Ammon's horn (tissue), 1 donor: ENCODE measurements around the gene ZNF385B.

ENCODE experiments used
- DNase-seq: peaks from one replicate; pipeline ENCODE4 v3.0.0-alpha.2; 2016; ENCODE audit warnings: low spot score

The ZNF385B gene

DNA sequence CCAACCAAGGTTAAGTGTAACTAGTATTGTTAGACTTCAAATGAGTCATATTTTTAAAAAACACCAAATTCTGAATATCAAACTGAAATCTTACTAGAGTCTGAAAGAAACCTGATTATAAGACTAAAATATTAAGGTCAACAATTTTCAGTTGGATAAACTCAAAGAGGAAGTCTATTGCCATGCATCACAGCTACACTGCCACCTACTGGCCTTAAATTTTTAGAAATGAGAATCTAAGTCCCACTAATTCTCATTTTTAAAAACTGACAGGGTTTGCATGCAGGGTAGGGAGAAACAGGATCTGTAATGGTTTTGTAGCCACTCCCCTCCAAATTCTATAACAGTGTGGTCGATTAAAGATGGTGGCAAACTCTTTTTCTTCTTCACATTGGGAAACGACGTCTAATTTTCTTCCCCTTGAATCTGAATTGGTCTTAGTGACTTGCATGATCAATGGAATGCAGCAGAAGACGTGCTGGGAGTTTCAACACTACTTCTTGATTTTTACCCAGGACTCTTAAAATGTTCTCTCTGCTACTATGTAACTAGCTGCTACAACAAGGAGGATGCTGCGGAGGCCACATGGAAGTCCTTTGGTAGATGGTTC lies 420.7 kb downstream of the ZNF385B start:
- DNase-seq, result peak; percentile 50

DNA sequence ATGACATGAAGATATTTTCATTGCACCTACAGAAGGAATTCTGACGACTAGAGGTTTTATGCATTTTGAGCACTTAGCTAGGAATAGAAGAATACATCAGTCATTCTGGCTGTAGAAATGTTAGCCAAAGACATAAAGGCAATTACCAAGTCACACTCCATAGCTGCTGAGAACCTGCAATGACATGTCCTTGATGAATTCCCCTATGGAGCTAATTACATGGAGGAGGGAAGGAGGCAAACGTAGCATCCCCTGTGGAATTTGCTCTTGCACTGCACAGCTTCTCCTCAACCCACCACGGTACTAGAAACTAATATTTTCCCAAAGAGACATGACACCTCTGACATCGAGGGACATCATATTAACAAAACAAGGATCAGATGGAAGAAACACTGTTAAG lies 422.8 kb downstream of the ZNF385B start:
- no peak for DNase-seq

DNA sequence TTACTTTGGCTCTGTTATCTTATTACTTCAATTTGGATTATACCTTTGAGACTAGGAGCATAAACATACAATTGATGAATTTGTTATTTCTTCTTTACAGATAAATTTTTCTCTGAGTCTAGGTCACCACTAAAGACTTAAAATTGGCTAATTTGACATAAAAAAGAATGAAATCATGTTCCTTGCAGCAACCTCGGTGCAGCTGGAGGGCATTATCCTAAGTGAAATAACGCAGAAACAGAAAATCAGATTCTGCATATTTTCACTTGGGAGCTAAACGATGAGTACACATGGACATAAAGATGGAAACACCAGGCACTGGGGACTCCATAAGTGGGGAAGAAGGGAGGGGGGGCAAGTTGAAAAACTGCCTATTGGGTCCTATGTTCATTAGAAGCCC lies 424.0 kb downstream of the ZNF385B start:
- DNase-seq, result no peak

DNA sequence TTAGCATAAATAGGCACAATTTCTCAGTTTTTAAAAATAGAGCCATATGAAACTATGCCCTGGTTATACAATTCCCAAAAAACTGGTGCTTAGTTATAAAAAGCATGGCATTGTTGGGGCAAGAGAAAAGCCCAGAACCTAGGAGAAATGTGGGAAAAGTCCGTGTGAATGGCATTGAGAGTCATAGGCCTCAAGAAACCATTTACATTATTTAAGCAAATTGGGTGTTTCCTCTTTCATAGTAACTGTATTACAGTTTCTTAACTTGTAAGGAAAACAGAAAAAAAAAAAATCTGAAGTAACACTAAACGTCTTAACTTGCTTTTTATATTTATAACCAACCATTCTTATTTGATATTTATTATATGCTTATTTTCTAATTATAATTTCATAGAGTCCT lies 425.8 kb downstream of the ZNF385B start:
- no peak for DNase-seq

DNA sequence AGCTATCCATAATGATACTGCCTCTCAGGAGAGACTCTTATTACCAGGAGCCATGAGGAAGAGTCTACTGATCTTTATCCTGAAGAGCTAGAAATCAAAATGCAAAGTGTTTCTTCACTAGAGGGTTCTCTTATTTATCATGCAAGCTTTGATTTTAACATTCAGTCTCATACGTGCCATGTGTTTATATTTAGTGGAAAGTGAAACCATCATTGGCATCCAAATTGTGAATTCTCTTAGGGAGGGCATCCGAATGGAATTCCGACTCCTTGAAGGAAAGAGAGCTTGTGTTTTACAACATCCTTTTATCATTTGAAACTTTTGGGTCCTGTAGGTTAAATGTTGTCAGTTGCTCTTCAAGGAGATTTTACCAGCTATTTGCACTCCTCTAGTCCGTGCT lies 426.4 kb downstream of the ZNF385B start:
- DNase-seq, result no peak

DNA sequence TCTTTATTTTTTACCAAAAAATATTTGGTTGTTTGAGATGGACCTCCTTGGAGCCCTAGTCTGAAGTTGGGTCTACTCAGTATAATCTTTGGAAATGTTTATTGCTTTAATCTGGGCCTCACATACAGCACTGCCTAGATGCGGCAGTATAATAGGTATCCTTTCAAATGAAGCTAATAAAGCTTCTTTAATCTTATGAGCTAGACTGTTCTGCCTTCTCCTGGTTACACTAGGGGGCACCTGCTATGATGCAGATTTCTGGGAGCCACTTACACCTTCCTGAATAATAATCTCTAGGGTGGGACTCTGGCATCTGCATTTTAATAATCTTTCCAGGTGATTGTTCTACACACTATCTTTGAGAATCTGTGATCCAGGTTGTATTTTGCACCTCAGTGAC lies 427.1 kb downstream of the ZNF385B start:
- no peak for DNase-seq

DNA sequence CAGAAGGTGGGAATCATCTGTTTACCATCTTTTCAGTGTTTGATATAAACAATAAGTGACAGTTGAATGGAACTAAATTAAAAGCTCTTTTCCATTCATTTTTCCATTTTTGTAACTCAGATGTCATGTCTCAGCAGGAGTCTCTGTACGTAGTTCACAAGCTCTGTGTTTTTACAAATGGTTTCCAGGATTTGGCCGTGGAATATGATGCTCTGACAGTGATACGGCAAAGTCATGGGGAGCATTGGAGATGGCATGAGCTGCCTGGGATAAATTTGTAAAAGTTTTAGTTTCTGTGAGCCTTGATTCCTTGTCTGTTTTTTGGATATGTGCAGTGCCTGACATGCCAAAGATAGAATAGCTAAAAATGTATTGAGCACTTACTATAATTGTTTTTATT lies 428.7 kb downstream of the ZNF385B start:
- DNase-seq, result no peak

DNA sequence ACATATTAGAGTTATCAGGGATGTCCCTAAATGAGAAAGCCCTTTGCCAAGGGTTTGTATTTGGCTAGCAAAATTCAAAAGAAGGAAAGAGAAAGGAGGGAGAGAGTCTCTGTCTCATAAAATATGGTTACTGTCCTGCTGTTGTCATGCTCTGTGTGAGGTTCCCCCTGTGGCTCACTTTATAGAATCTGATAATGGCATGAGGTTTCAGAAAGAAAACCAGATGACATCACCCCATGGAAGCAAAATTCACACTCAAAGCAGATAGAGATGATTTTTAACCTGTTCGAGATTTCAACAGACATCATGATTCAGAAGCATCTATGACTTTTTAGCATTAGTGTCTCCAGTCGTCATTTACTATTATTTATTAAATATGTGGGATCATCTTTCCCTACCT lies 431.8 kb downstream of the ZNF385B start:
- no peak for DNase-seq

DNA sequence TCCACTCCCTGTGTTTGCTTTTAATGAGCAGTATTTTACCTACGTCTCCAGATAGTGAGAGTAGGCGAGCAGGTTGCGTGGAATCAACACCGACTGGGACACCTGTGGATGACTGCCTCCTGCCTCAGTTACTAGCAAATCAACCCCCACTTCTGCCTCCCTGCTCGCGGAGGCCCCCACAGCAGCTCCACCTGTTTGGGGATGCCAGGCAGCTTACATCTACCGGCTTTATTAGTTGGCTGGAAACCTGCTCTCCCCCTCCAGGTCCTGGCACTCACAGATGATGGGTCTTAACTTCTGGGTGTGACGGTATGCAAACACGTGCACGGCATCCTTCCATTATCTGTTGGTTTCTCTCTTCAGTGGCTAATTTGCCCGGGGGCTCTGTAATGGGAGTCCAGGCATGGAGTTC lies 432.3 kb downstream of the ZNF385B start:
- no peak for DNase-seq

DNA sequence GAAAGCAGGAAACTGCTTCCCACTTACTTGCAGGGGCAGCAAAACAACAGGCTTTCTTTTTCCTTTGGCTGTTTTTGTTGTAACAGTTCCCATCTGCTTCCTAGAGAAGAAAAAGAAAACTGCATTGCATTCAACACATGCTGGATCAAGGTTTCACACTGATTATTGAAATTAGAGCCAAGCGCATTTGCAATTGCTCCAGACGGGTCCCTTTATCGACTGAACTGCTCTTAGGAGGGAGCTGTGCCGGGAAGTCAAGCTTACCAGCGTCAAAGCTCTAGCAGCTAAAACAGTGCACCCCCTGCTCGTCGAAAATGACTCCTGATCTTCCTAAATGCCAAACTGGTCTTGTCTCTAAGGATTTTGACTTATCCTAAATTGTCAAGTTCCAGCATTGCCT lies 432.8 kb downstream of the ZNF385B start:
- peak; percentile 25 for DNase-seq

DNA sequence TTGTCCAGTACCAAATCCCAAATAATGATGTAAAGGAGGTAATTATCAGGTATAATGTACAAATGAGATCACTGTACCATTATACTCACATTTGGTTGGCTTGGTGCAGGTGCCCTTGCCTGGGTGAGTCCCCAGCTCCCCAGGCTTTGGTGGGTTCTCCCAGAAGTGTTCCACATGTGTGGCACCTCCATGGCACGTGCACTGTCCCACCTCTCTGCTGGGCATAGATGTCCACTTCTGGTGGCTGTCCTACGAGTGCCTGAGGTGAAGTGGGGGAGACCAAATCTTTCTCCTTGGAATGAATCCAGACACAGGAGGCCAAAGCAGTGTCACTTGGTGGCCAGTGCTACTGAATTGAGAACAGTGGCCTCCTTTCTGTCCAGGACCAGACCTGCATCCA lies 434.3 kb downstream of the ZNF385B start:
- no peak for DNase-seq

DNA sequence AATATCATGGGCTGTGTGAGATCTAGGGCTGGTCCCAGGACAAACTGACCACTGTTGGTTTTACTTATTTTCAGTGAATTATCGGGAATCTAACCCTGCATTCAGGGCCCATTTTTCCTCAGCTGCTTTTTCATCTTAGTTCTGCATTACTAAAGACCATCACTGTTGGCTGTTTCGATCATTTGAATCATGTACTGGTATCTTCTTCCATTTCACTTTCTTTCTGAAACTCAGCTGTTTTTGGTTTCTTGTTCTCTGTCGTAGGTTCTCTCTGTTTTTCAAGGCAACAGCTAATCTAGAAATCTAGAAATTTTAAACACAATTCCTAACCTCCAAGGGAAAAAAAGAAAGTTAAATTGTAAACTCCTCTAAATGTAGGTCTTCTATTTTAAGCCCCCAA lies 436.8 kb downstream of the ZNF385B start:
- DNase-seq, result no peak

DNA sequence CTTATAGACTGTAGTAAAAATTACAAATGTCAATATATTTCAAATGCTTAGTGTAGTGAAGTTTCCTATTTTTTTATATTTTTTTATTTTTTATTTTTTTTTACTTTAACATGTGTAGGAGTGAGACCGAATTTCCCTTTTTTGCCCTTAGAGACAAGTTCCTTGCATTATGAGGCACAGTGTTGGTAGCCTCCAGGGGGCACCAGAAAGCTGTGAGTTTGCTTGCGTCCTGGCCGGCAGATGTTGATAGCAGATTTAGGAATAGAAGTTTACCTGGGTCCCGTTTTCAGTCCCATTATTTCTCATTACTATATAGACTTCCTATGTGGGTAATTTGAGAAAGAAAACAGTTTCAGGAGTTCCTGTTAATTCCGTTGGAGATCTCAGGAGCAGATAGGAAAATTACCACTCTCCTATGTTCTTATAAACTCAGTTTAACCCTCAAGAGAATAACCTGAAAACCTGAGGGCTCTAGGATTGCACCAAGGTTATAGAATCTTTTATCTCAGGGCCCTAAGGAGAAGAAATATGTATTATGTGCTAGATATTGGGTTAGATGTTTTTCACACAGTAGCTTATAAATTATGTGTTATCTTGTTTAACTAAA lies 439.3 kb downstream of the ZNF385B start:
- peak; percentile 76 for DNase-seq

DNA sequence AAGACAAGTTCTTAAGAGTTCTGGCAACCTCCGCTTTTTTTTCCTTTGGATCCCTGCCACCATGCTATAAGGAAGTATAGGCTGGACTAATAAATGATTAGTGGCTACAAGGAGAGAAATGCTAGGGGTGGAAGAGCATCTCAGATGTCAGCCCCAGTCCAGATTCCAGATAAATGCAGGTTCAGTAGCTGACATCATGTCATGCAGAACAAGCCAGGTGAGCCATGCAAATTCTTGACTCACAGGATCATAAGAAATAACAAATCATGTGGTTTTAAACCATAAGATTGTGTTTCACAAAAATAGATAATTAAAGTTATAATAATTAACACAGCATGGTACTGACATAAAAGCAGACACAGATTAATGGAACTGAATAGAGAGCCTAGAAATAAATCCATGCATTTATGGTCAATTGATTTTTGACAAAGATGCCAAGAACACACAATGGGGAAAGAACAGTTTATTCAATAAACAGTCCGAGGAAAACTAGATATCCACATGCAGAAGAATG lies 443.9 kb downstream of the ZNF385B start:
- DNase-seq, result no peak

DNA sequence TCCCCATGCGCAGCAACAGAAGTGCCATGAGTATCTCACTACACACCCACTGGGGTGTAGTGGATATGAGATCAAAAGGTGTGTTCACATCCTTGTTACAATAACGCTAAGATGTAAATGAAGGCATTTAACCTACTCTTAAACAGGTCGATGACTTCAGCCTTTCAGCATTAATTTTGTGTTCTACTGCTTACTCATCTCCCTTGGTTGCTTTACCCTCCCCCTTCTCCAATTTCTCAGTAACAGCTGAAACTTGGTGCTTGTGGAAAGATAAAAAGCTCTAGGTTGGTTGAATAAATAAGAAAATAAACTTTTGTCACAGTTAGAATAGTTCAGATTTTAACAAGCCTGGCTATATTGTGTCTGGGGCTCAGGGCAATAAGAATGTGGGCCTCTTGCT lies 449.3 kb downstream of the ZNF385B start:
- DNase-seq, result no peak

DNA sequence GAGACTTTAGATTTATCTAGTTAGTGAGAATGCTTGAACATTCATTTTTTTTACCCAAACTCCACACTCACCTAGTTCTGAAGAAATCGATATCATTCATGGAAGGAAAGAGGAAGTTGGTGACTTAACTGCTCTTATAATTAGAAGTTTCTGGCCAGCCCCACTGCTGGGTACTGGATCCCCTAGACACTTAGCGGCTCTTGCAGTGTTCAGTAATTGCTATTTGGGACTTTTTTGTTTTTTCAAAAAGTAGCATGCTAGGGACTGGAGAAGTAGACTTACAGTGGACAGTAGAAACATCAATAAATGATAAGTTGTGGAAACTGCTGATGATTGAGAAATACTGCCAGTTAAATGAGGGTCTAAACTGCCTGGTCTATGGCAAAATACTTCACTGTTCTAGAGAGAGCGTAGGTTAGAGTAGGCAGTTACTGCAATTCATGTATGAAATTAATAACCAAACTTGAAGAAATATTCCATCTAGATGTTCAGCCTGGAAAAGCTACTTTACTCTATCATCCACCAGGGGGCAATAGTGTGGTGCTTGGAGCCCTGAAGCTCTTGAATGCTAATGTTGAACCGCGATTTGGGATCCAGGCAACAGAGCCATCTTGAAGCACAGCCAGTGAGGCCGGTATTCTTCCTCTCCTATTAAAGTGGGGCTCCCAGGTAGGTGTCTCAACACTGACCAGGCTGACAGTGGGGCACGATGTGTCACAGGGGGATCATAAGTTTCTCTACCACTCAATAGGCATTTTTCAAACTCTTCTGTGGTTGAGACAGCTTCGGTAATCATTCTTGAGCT lies 450.7 kb downstream of the ZNF385B start:
- DNase-seq, result peak; percentile 78

DNA sequence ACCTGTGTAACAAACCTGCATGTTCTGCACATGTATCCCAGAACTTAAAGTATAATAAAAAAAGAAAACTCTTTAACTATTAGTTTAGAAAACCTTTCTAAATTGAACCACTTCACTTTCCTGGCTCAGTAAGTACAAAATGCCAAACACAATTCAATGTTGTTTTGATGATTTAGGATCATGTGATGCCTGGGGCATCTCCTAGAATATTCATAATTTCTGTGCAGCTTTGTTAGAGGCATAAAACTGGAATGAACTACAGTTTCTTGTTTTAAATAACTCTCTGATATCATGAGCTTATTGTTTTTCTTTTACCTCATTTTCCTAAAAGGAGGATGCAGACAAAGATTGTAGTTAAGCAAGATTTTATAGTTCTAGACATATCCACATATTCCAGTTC lies 457.8 kb downstream of the ZNF385B start:
- DNase-seq, result no peak

DNA sequence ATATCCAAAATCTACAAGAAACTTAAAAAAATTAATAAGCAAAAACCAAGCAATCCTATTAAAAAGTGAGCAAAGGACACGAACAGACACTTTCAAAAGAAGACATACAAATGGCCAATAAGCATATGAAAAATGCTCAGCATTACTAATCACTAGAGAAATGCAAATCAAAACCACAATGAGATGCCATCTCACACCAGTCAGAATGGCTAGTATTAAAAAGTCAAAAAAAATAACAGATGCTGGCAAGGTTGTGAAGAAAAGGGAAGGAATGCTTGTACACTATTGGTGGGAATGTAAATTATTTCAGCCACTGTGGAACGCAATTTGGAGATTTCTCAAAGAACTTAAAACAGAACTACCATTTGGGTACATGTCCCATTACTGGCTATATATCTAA lies 467.9 kb downstream of the ZNF385B start:
- DNase-seq, result no peak
